Activated B cell treated with CpG ODN at 0.5 μM for 24 hours (primary cell): ENCODE data around the gene HS6ST2. TPM values are rescaled to one million over a fixed set of nuclear protein-coding genes. Genes with fewer than 3 reads are reported as not detected.

Source experiments
- ATAC-seq: fragments of 200-7000 bp; cut with Tn5 transposase; one replicate; pipeline ENCODE4 v1.10.0; 2021; ENCODE audit warnings: low read depth, mild to moderate bottlenecking, moderate library complexity
- CTCF ChIA-PET: fragments of 350-600 bp; sonication (Branson Sonifier 250); formaldehyde crosslinking; loops from one replicate; lab custom pipeline; 2021; ENCODE audit warnings: antibody characterized with exemption; lab: Charles Lee
- POLR2A ChIA-PET: fragments of 350-600 bp; sonication (Branson Sonifier 250); formaldehyde crosslinking; loops from one replicate; lab custom pipeline; 2021; ENCODE audit warnings: antibody characterized with exemption; lab: Charles Lee
- DNase-seq: peaks from one replicate; pipeline ENCODE4 v3.0.0; 2022
- H3K27ac Mint-ChIP-seq: one replicate; pipeline ENCODE4 v1.8.0; 2020; ENCODE audit warnings: mixed read lengths
- H3K27me3 Mint-ChIP-seq: one replicate; pipeline ENCODE4 v1.8.0; 2021; ENCODE audit warnings: mixed read lengths
- H3K36me3 Mint-ChIP-seq: one replicate; pipeline ENCODE4 v1.8.0; 2021; ENCODE audit warnings: low read depth, mixed read lengths
- H3K4me1 Mint-ChIP-seq: one replicate; pipeline ENCODE4 v1.8.0; 2021; ENCODE audit warnings: mixed read lengths
- H3K4me3 Mint-ChIP-seq: one replicate; pipeline ENCODE4 v1.8.0; 2020; ENCODE audit warnings: mild to moderate bottlenecking, mixed read lengths
- H3K9me3 Mint-ChIP-seq: one replicate; pipeline ENCODE4 v1.8.0; 2020; ENCODE audit warnings: mixed read lengths
- intact Hi-C: fragments of 100-400 bp; cut with micrococcal nuclease; formaldehyde crosslinking; loops from one replicate; pipeline ENCODE4 v1.15.1; 2024
- total RNA-seq: library from RNA; stranded (reverse); gene quantifications from 2 replicates; pipeline ENCODE4 v1.2.3, GENCODE V29; 2022
- TF ChIP-seq, protein P1 (sequence below): fragments of 200-600 bp; IDR thresholded peaks from one replicate; pipeline ENCODE4 v1.8.0; 2022; ENCODE audit warnings: antibody characterized with exemption, mild to moderate bottlenecking

Gene HS6ST2
- total RNA-seq, 1 donor from 2014 or later, result not detected

GRCh38 chrX:132940727-132941327 lies 17.6 kb downstream of the HS6ST2 start:
- Mint-ChIP-seq H3K4me1 (no peaks in the 10 kb centered on the region), H3K9me3 (peaks cover 3% of the 10 kb centered on the region), H3K4me3 (no peak overlapping the region), H3K36me3 (no peaks in the 10 kb centered on the region), H3K27me3 (no peaks in the 10 kb centered on the region), H3K27ac (no peak overlapping the region)
- intact Hi-C loops, result no loop called here
- TF ChIP-seq, protein P1, sequence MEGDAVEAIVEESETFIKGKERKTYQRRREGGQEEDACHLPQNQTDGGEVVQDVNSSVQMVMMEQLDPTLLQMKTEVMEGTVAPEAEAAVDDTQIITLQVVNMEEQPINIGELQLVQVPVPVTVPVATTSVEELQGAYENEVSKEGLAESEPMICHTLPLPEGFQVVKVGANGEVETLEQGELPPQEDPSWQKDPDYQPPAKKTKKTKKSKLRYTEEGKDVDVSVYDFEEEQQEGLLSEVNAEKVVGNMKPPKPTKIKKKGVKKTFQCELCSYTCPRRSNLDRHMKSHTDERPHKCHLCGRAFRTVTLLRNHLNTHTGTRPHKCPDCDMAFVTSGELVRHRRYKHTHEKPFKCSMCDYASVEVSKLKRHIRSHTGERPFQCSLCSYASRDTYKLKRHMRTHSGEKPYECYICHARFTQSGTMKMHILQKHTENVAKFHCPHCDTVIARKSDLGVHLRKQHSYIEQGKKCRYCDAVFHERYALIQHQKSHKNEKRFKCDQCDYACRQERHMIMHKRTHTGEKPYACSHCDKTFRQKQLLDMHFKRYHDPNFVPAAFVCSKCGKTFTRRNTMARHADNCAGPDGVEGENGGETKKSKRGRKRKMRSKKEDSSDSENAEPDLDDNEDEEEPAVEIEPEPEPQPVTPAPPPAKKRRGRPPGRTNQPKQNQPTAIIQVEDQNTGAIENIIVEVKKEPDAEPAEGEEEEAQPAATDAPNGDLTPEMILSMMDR, result no peak
- ChIA-PET CTCF (no interaction called here), POLR2A (no interaction called here)
- ATAC-seq, result no peak
- DNase-seq, result no peak

- Mint-ChIP-seq H3K9me3 (no peaks in the 10 kb centered on the region), H3K27ac (no peak overlapping the region), H3K4me1 (no peaks in the 10 kb centered on the region), H3K4me3 (no peak overlapping the region), H3K36me3 (no peaks in the 10 kb centered on the region), H3K27me3 (peaks cover 3% of the 10 kb centered on the region)
- ATAC-seq, result no peak
- TF ChIP-seq, protein P1, result no peak
- intact Hi-C loops, result no loop called here
- ChIA-PET CTCF (no interaction called here), POLR2A (no interaction called here)
- DNase-seq, result no peak
Observed at GRCh38 chrX:132933170-132933569, 25.3 kb downstream of the HS6ST2 start.

DNA sequence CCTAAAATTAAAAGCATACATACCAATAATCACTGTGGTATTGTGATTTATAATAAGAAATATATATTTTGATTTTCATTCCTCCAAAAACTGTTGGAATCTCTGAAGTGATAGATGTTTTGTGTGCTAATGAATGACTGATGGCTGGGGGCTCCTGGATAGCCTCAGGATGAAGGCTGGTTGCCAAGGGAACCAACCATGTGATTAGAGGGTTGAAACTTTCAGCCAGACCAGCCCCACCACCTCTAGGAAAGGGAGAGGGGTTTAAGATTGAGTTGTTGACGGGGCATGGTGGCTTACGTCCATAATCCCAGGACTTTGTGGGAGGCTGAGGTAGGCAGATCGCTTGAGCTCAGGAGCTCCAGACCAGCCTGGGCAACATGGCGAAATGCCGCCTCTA lies 34.0 kb downstream of the HS6ST2 start:
- DNase-seq (no peak), ATAC-seq (no peak)
- TF ChIP-seq, protein P1, result no peak
- H3K27me3 Mint-ChIP-seq, result peaks cover under 1% of the 10 kb centered on the region
- CTCF ChIA-PET, result no interaction called here
- H3K4me3 Mint-ChIP-seq, result no peak overlapping the region
- POLR2A ChIA-PET, result no interaction called here
- H3K9me3 Mint-ChIP-seq, result no peaks in the 10 kb centered on the region
- H3K4me1 Mint-ChIP-seq, result no peaks in the 10 kb centered on the region
- no peak overlapping the region for H3K27ac Mint-ChIP-seq
- no peaks in the 10 kb centered on the region for H3K36me3 Mint-ChIP-seq
- intact Hi-C loops, result no loop called here

- no peaks in the 10 kb centered on the region for H3K36me3 Mint-ChIP-seq
- ChIA-PET POLR2A (no interaction called here), CTCF (no interaction called here)
- H3K27ac Mint-ChIP-seq, result no peak overlapping the region
- TF ChIP-seq, protein P1, result no peak
- no peaks in the 10 kb centered on the region for H3K27me3 Mint-ChIP-seq
- H3K4me3 Mint-ChIP-seq, result no peak overlapping the region
- DNase-seq (no peak), ATAC-seq (no peak)
- no peaks in the 10 kb centered on the region for H3K9me3 Mint-ChIP-seq
- no peaks in the 10 kb centered on the region for H3K4me1 Mint-ChIP-seq
- intact Hi-C loops, result no loop called here
Observed at GRCh38 chrX:132918523-132918922, 39.9 kb downstream of the HS6ST2 start.

DNA sequence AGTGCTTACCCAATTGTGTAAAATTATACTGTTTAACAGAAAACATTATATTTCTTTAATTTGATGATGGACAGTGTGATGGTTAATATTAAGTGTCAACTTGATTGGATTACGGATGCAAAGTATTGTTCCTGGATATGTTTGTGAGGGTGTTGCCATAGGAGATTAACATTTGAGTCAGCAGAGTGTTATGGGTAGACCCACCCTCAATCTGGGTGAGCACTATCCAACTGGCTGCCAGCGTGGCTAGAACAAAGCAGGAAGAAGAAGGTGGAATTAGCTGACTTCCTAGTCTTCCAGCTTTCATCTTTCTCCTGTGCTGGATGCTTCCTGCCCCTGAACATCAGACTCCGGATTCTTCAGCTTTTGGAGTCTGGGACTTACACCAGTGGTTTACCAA lies 42.1 kb downstream of the HS6ST2 start:
- ATAC-seq (no peak), DNase-seq (no peak)
- TF ChIP-seq, protein P1, result no peak
- H3K9me3 Mint-ChIP-seq, result no peaks in the 10 kb centered on the region
- intact Hi-C loops, result no loop called here
- POLR2A ChIA-PET, result no interaction called here
- CTCF ChIA-PET, result no interaction called here
- no peaks in the 10 kb centered on the region for H3K36me3 Mint-ChIP-seq
- H3K4me1 Mint-ChIP-seq, result no peaks in the 10 kb centered on the region
- H3K27ac Mint-ChIP-seq, result no peak overlapping the region
- H3K27me3 Mint-ChIP-seq, result no peaks in the 10 kb centered on the region
- H3K4me3 Mint-ChIP-seq, result no peak overlapping the region
